ENCODE results near the gene PEX14.

PEX14 gene

GRCh38 chr1:10540277-10541005, 65.7 kb downstream of the PEX14 start:
- no peak for DNase-seq (ENCODE audit: low read depth in 2 of 3, low spot score in 1 of 3)

DNA sequence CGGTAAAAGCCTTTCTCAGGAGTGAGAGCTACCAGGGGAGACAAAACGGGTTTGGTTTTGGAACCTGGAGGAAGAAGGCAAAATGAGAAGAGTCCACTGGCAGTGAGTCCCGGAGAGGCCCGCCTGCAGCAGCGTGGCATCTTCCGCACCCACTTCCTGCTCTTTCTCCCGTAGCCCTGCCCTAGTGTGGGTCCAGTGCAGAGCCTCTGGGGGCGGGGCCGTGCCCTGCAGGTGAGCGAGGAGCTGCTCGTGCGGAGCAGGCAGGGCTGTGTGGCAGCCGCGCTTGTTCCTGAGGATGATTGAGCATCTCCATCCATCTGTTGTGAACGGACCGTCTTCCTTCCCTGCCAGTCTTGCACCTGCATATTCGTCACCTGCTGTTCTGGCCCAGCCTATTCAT, 66.5 kb downstream of the PEX14 start:
- no peak for DNase-seq (ENCODE audit: low read depth in 2 of 3, low spot score in 1 of 3)

- no peak for DNase-seq (ENCODE audit: low read depth in 2 of 3, low spot score in 1 of 3)
Observed at GRCh38 chr1:10544239-10544638, 69.5 kb downstream of the PEX14 start.

GRCh38 chr1:10546896-10547295, 72.1 kb downstream of the PEX14 start:
- no peak for DNase-seq (ENCODE audit: low read depth in 2 of 3, low spot score in 1 of 3)

GRCh38 chr1:10549904-10550664, 75.3 kb downstream of the PEX14 start:
- DNase-seq (ENCODE audit: low read depth in 2 of 3, low spot score in 1 of 3) = no peak

DNA sequence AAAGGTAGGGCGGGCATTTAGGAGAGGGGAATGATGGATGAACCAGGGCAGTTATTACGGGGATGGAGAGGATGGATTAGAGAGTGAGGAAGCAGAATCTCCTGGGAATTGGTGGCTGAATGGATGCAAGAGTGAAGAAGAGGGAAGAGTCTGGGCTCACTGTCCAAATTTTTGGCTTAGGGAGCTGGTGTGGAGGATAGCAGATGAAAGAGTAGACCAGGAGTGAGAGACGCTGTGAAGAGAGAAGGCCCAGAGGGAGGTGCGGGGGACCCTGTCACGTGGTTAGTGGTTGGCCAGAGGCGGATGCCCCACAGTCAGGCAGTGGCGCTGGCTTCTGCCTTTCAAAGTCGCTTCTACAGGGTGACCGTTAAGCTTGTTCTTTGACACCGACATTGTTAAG, 78.4 kb downstream of the PEX14 start:
- DNase-seq (ENCODE audit: low read depth in 2 of 3, low spot score in 1 of 3) = no peak

GRCh38 chr1:10555635-10556429, 81.1 kb downstream of the PEX14 start:
- no peak for DNase-seq (ENCODE audit: low read depth in 2 of 3, low spot score in 1 of 3)

- DNase-seq (ENCODE audit: low read depth in 2 of 3, low spot score in 1 of 3) = no peak
Observed at GRCh38 chr1:10556430-10557005, 81.8 kb downstream of the PEX14 start.

DNA sequence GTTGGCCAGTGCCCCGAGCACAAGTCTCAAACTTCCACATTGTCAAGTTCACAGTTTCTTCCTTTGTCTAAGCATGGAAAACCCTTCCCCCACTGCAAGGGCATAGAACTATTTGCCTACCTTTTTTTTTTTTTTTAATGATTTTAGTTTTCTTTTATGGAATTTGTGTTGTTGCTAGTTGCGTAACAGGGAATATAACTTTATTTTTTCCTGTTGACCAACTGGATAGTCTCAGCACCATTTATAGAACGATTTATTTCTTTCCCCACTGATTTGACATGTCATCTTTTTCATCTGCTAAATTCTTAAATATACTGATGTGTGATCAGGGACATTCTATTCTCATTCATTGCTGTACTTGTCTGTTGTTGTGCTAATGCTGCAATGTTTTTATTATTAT, 83.0 kb downstream of the PEX14 start:
- no peak for DNase-seq (ENCODE audit: low read depth in 2 of 3, low spot score in 1 of 3)

DNA sequence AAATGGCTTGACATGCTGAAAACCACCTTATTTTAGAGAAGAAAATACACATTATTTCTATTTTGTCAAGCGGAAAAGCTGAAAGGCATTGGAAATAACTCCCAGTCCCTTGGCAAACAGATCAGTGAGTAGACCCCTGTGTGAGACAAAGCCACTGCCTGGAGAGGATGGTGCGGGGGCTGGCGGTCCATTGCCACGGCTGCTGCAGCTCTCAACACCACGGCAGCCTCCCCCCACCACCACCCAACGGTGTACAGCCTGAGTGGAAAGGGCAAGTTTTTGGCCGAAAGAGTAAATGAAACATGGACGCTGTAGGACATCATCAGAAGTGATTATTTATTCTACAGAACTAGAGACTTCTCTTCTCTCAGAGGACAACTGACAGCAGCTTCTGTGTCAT, 84.6 kb downstream of the PEX14 start:
- DNase-seq (ENCODE audit: low read depth in 2 of 3, low spot score in 1 of 3) = no peak

DNA sequence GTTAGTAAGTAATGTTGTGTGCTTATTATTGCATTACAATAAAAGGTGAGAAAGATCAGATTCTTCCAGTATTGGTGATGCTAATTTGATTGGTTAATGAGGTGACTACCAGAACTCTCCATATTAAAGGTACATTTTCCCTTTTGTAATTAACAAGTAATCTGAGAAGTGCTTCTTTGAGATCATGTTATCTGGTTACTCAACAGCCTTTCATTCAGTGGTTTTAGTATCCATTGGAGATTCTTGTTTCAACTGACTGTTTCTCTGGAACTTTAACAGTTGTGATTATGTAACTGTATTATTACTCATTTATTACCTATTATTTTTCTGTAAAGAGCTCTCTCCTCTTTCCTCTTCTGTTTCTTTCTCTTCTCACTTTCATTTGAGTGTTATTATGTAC, 86.7 kb downstream of the PEX14 start:
- DNase-seq (ENCODE audit: low read depth in 2 of 3, low spot score in 1 of 3) = no peak

DNA sequence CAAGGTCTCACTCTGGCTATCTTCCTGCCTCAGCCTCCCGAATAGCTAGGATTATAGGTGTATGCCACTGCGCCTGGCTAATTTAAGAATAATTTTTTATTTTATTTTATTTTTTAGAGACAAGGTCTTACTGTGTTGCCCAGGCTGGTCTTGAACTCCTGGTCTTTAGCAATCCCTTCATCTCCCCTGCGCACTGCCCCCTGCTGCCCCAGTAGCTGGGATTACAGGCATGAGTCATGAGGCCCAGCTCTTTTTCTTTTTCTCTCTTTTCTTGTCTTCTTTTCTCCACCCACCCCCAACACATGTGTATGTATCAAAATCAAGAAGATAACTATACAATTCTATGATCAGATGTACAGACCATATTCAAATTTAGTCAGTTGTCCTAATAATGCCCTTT, 87.2 kb downstream of the PEX14 start:
- DNase-seq (ENCODE audit: low read depth in 2 of 3, low spot score in 1 of 3) = peak in 2 of 3 donors; percentile 1 to 5

GRCh38 chr1:10564063-10564462, 89.3 kb downstream of the PEX14 start:
- DNase-seq (ENCODE audit: low read depth in 2 of 3, low spot score in 1 of 3) = no peak

DNA sequence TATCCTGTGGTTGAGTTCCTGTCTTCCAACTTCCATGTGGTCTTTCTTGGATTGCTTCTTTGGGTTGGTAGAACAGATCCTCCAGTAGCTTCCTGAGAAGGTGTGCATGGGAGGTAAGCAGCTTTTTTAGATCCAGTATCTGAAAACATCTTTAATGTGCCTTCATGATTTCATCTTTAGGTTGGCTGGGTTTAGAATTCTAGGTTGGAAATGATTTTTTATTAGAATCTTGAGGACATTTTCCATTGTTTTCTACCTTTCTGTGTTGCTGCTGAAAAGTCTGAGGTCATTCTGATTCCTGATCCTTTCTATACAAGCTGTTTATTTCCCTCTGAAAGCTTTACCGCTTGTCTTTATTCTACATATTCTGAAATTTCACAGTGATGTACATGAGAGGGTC, 94.8 kb downstream of the PEX14 start:
- no peak for DNase-seq (ENCODE audit: low read depth in 2 of 3, low spot score in 1 of 3)

- DNase-seq (ENCODE audit: low read depth in 2 of 3, low spot score in 1 of 3) = no peak
Observed at GRCh38 chr1:10575616-10576015, 100.9 kb downstream of the PEX14 start.

- no peak for DNase-seq (ENCODE audit: low read depth in 2 of 3, low spot score in 1 of 3)
Observed at GRCh38 chr1:10578070-10578469, 103.3 kb downstream of the PEX14 start.

GRCh38 chr1:10583641-10584040, 108.9 kb downstream of the PEX14 start:
- DNase-seq (ENCODE audit: low read depth in 2 of 3, low spot score in 1 of 3) = no peak

DNA sequence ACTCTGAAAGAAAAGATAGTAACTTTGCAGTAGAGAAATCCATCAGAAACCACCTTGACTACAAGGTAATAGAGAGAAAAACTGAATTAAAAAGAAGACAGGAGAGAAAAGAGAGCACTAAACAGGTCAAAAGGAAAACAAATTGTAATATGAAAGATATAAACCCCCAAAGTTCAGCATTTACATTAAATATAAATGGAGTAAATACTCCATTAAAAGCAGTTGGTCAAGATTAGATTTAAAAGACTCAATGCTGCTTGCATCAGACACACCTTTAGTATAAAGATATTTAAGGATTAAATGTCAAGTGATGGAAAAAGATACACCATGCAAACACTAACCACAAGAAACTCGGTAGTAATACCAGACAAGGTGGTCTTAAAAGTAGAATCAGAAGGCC, 110.5 kb downstream of the PEX14 start:
- DNase-seq (ENCODE audit: low read depth in 2 of 3, low spot score in 1 of 3) = no peak

DNA sequence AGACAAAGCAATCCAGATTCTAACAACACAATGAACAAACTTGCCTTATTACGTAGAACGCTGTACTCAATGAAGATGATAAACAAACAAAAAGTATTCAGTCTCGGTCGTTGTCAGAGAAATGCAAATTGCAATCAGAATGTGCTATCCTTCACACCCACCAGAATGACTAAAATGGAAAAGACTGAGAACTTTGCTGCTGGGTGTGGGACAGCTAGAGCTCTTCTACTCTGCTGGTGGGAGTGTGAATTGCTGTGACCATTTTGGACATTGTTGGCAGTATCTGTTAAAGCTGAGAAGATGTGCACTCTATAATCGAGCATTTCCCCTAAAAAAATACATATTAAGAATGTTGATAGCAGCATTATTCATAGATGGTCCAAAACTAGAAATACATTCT, 111.4 kb downstream of the PEX14 start:
- DNase-seq (ENCODE audit: low read depth in 2 of 3, low spot score in 1 of 3) = no peak

DNA sequence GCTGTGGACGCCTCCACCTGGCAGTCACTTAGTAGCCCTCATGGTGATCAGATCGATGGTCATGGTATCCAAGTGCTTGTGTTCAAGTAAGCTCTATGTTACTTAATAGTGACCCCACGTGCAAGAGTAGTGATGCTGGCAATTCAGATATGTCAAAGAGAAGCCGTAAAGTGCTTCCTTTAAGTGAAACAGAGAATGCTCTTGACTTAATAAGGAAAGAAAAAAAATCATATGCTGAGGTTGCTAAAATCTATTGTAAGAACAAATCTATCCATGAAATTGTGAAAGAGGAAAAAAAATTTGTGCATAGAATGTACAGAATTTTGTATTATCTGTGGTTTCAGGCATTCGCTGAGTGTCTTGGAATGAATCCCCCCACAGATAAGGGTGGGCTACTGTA, 113.9 kb downstream of the PEX14 start:
- no peak for DNase-seq (ENCODE audit: low read depth in 2 of 3, low spot score in 1 of 3)

- no peak for DNase-seq (ENCODE audit: low read depth in 2 of 3, low spot score in 1 of 3)
Observed at GRCh38 chr1:10589074-10589473, 114.3 kb downstream of the PEX14 start.

DNA sequence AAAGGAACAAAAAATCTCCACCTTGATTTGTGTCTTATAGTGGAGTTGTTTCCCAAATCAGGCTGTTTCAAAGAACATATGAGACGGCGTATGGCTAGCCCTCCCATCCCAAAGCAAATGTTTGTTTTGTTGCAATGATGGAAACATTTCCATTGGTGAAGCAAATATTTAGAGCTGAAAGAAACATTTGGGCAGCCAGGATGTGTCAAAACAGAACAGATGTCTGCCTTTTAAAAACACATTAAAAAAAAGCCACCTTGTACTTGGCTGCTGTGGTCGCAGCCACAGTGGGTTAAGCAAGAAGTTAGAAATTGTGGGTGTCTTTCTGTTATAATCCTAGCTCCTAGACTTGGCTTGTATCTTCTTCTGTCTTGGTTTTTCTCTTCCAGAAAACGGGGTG, 116.3 kb downstream of the PEX14 start:
- no peak for DNase-seq (ENCODE audit: low read depth in 2 of 3, low spot score in 1 of 3)
